ENCODE measurements around the gene C17orf50. TPM values are rescaled to one million over a fixed set of nuclear protein-coding genes. Genes with fewer than 3 reads are reported as not detected.
A peak's percentile ranks its signal among the peaks of the same experiment; 100 is the strongest.

The C17orf50 gene
- total RNA-seq, 1 experiment from 2014 or later: not detected

DNA sequence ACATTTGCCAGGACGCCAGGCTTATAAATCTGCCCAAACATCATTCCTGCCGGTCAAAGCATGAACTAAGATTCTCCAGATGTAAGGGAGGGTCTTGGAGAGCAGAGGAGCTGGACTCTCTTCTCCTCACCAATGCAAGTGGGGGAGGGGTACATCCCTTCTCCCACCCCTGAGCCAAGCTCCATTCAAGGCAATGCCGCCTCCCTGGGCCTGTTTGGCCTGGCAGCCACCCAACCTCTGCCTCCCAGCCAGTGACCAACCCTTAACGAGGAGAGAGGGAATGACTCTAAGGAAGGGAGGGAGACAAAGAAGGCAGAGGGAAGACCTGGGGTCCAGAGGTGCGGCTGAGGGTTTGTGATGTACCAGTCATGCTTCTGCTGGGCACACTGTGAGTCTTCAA is 13.8 kb downstream of the C17orf50 start:
- BruUV-seq (replicated peaks): no TSS peak
- Mint-ChIP-seq H3K4me1 (ENCODE audit: insufficient read depth, unreplicated experiment) (peaks cover 37% of the 10 kb centered on the region), H3K27ac (ENCODE audit: low read depth, unreplicated experiment) (peak overlapping the region; percentile 80), H3K4me3 (ENCODE audit: unreplicated experiment) (no peak overlapping the region), H3K9me3 (ENCODE audit: unreplicated experiment) (no peaks in the 10 kb centered on the region), H3K36me3 (ENCODE audit: insufficient read depth, unreplicated experiment) (peaks cover 28% of the 10 kb centered on the region), H3K27me3 (ENCODE audit: insufficient read depth, unreplicated experiment) (no peaks in the 10 kb centered on the region)
- TF ChIP-seq, protein P1, sequence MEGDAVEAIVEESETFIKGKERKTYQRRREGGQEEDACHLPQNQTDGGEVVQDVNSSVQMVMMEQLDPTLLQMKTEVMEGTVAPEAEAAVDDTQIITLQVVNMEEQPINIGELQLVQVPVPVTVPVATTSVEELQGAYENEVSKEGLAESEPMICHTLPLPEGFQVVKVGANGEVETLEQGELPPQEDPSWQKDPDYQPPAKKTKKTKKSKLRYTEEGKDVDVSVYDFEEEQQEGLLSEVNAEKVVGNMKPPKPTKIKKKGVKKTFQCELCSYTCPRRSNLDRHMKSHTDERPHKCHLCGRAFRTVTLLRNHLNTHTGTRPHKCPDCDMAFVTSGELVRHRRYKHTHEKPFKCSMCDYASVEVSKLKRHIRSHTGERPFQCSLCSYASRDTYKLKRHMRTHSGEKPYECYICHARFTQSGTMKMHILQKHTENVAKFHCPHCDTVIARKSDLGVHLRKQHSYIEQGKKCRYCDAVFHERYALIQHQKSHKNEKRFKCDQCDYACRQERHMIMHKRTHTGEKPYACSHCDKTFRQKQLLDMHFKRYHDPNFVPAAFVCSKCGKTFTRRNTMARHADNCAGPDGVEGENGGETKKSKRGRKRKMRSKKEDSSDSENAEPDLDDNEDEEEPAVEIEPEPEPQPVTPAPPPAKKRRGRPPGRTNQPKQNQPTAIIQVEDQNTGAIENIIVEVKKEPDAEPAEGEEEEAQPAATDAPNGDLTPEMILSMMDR (IDR thresholded peaks at IDR 0.05; ENCODE audit: unreplicated experiment): no peak
- peak; percentile 56 for DNase-seq (ENCODE audit: unreplicated experiment)
- intact Hi-C loops (cut with micrococcal nuclease): no loop called here
- CTCF ChIA-PET: interaction anchor here (0.6 to 30.0 kb wide), 7 partner anchors 8 to 631 kb away, joined by 3 to 684 read pairs (median 4); partner anchors contain the start of gene TAF15
- POLR2A ChIA-PET: interaction anchor here (0.9 to 27.6 kb wide), 4 partner anchors 8 to 34 kb away, joined by 5 to 736 read pairs (median 247); partner anchors contain the start of genes MMP28 and TAF15

DNA sequence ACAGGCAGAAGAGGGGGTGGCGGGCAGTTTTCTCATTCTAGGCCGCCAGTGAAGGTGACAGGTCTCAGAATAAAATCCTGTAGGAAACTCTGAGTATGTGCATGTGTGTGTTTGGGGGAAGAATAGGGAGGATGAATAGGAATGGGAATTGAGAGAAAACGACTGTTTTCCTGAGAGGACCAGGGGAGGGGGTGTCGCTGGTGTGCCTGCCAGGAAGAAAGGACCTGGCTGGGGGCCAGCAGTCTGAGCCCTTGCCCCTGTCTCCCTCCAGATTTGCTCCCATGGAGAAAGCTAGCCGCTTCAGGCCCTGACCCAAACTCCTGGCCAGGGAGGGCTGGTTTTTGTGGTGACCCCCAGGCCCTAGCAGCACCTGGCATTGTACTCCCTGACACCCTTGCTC is 14.4 kb downstream of the C17orf50 start:
- BruUV-seq (replicated peaks): no TSS peak
- Mint-ChIP-seq H3K9me3 (ENCODE audit: unreplicated experiment) (no peaks in the 10 kb centered on the region), H3K4me3 (ENCODE audit: unreplicated experiment) (no peak overlapping the region), H3K36me3 (ENCODE audit: insufficient read depth, unreplicated experiment) (peaks cover 28% of the 10 kb centered on the region), H3K4me1 (ENCODE audit: insufficient read depth, unreplicated experiment) (peaks cover 37% of the 10 kb centered on the region), H3K27ac (ENCODE audit: low read depth, unreplicated experiment) (peak overlapping the region; percentile 80), H3K27me3 (ENCODE audit: insufficient read depth, unreplicated experiment) (no peaks in the 10 kb centered on the region)
- intact Hi-C loops (cut with micrococcal nuclease): no loop called here
- ChIA-PET POLR2A (interaction anchor here (0.8 to 27.6 kb wide), 6 partner anchors 8 to 34 kb away, joined by 3 to 736 read pairs (median 5); partner anchors contain the start of genes MMP28 and TAF15), CTCF (interaction anchor here (0.6 to 30.0 kb wide), 6 partner anchors 9 to 162 kb away, joined by 3 to 684 read pairs (median 15); partner anchors contain the start of gene TAF15)
- TF ChIP-seq, protein P1 (IDR thresholded peaks at IDR 0.05; ENCODE audit: unreplicated experiment): no peak
- DNase-seq (ENCODE audit: unreplicated experiment): no peak

DNA sequence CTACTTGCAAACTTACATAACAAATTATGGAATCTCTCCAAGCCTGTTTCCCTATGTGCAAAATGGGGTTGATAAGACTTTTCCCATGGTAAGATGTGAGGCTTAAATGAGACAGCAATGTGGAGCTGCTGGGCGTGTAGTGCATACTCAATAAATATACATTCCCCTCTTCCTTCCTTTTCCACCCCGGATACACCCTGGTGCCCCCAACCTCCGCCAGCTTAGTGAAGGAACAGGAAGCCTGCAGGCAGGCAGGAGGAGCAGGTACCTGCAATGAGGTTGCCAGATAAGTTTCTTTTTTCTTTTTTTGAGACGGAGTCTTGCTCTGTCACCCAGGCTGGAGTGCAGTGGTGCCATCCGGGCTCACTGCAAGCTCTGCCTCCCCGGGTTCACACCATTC is 14.9 kb downstream of the C17orf50 start:
- POLR2A ChIA-PET: interaction anchor here (0.8 to 27.6 kb wide), 6 partner anchors 9 to 33 kb away, joined by 3 to 736 read pairs (median 5); partner anchors contain the start of genes MMP28 and TAF15
- intact Hi-C loops (cut with micrococcal nuclease): no loop called here
- Mint-ChIP-seq H3K27ac (ENCODE audit: low read depth, unreplicated experiment) (no peak overlapping the region), H3K4me3 (ENCODE audit: unreplicated experiment) (no peak overlapping the region), H3K4me1 (ENCODE audit: insufficient read depth, unreplicated experiment) (peaks cover 37% of the 10 kb centered on the region), H3K9me3 (ENCODE audit: unreplicated experiment) (no peaks in the 10 kb centered on the region), H3K36me3 (ENCODE audit: insufficient read depth, unreplicated experiment) (peaks cover 31% of the 10 kb centered on the region), H3K27me3 (ENCODE audit: insufficient read depth, unreplicated experiment) (no peaks in the 10 kb centered on the region)
- no peak for DNase-seq (ENCODE audit: unreplicated experiment)
- CTCF ChIA-PET: interaction anchor here (0.6 to 30.0 kb wide), 6 partner anchors 9 to 163 kb away, joined by 3 to 684 read pairs (median 15); partner anchors contain the start of gene TAF15
- TF ChIP-seq, protein P1 (IDR thresholded peaks at IDR 0.05; ENCODE audit: unreplicated experiment): no peak
- BruUV-seq (replicated peaks): no TSS peak

DNA sequence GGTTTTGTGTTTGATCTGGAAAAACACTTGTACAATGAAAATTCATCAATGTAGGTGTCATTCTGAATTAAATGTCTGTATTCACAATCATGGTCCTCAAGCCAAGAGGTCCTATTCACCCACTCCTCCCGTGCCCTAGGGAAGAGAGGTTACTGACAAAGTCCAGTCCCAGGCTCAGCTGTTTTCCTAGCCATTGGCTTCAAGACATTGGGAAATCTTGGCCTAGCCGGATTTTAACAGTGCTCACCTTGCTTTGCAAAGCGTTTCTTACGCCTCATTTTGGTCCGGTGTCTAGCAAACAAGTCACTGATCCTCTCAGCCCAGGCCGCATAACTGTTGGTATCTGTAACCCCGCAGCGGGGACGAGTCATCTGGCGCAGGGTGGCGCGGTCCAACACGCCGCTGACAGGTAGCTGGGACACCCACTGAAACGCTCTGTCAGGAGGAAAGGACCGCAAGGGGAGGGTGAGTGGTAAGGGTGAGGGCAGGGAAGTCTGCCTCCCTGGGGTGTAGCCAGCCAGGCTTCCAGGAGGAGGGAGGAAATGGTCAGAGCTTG is 18.0 kb downstream of the C17orf50 start:
- DNase-seq (ENCODE audit: unreplicated experiment): peak; percentile 70
- TF ChIP-seq, protein P1 (IDR thresholded peaks at IDR 0.05; ENCODE audit: unreplicated experiment): no peak
- H3K4me3 Mint-ChIP-seq (ENCODE audit: unreplicated experiment): peak overlapping the region; percentile 62
- H3K9me3 Mint-ChIP-seq (ENCODE audit: unreplicated experiment): no peaks in the 10 kb centered on the region
- no peaks in the 10 kb centered on the region for H3K27me3 Mint-ChIP-seq (ENCODE audit: insufficient read depth, unreplicated experiment)
- POLR2A ChIA-PET: interaction anchor here (0.9 to 27.6 kb wide), 4 partner anchors 4 to 770 kb away, joined by 4 to 736 read pairs (median 612); partner anchors contain the start of genes MMP28 and TAF15
- intact Hi-C loops (cut with micrococcal nuclease): no loop called here
- H3K36me3 Mint-ChIP-seq (ENCODE audit: insufficient read depth, unreplicated experiment): peaks cover 42% of the 10 kb centered on the region
- peaks cover 48% of the 10 kb centered on the region for H3K4me1 Mint-ChIP-seq (ENCODE audit: insufficient read depth, unreplicated experiment)
- CTCF ChIA-PET: interaction anchor here (0.7 to 30.0 kb wide), 7 partner anchors 10 to 30 kb away, joined by 3 to 684 read pairs (median 7); partner anchors contain the start of genes MMP28 and TAF15
- peak overlapping the region; percentile 82 for H3K27ac Mint-ChIP-seq (ENCODE audit: low read depth, unreplicated experiment)
- BruUV-seq (replicated peaks): TSS peak; percentile 66

Measured in MCF 10A (cell line).